ENCODE results near the gene STK17A. TPM values are rescaled to one million over a fixed set of nuclear protein-coding genes. Genes with fewer than 3 reads are reported as not detected.

The STK17A gene
- total RNA-seq, 1 donor from 2014 or later = 16.1 TPM

DNA sequence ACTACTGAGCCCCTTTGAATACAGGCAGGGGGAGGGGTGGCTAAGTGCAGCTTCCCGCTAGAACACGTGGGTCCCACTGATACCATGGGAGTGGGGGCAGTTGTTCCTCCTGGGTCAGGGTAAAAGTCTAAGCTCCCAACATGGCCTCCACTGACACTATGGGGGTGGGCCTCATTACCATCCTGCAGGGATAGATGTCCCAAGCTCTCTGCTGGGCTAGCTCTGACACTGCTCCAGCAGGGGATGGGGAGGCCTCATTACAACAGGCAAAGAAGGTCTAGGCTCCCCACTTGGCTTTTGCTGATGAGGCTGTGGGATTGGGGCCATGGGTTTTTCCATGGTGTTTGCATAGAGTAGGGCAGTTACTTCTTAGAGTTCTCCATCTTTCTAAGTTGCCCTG lies 51.5 kb downstream of the STK17A start:
- DNase-seq (ENCODE audit: low spot score) = no peak

DNA sequence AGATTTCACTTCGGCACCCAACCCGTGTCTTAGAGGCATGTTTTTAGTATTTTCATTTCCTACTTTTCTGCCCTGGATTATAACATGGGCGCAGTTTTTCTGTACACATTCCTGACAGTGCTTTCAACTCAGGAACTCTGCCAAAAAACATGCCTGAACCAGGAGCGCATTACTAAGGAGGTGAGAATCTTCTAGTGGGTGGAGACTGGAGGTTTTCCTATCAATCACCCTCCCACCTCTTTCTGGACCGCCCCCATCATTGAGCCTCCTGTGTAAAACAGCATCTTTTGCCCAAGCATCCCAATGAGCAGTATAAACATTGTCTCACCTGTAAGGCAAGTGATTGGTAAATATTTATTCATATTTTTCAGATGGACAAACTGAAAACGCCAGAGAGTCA lies 53.2 kb downstream of the STK17A start:
- DNase-seq (ENCODE audit: low spot score) = no peak

DNA sequence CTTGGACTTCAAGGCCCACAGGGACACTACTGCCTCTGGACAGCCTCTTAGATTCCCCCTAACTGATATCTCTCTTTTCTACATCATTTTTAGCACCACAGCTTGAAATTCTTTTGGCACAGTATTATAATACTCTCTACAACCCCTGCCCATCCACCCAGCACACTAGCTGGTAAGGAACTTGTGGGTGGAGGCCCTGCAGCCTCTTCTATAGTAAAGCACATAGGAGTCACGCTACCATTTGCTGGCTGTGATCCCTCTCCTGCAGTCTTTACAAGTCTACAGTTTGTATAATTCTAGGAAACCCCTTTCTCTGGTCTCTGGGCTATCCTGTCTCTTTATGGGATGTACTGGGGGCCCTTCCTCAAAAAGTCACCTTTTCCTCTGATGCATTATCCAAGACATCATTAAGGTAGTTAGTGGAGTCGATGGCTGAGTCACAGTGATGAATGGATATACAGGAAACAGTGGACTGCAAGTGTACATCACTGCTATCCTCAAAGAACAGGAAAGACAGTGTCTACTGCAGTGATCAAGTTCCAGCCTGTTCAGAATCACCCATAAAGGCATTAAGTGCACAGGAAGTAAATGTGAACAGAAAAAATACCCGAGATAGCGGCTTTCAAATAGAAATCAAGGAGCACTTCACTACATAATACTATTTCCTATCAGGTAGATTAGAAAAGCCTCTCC lies 54.4 kb downstream of the STK17A start:
- DNase-seq (ENCODE audit: low spot score) = no peak

DNA sequence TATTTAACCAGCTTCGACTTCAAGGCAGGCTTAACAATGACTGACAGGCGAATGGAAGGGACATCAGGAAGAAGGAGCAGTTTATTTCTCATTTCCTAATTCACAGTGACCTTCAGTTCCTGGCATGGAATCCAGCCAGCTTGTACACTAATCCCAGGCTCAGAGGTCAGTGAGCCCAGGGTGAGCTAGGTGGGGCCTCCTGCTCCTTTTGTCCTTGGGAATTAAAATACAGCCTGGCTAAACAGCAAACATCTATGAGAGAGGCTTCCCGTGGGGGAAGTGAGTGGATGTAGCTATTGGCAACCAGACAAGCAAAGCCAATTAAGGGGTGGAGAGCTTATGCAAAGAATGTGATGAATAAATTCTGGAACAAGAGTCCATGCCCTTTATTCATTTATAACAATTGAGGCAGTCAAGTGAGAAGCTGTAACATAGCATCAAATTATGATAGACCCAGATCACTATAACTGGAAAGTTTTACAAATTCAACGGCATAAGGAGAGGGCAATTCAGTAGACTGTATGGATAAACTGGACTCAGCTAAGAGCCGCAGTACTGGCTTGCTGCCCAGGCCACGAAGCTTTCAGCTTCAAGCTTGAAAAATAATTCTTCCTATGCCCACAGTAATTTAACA lies 57.1 kb downstream of the STK17A start:
- DNase-seq (ENCODE audit: low spot score) = peak; percentile 65

DNA sequence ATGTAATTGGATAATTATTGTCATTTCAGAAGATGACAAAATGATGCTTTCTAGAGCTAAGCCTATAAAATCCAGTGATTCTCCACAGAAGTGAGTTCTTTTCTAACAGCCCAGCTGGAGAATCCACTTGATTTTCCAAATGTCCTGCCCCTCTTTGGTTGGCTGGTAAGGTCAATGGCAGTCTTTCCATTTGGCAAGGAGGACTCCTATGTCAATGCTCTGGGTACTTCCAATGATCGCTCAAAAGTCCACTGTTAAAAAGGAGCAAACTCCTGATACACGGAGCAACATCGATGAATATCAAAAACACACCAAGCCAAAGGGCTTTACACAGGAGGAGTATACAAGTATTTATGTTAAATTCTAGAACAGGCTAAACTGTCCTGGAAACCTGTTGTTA lies 57.8 kb downstream of the STK17A start:
- DNase-seq (ENCODE audit: low spot score) = no peak

DNA sequence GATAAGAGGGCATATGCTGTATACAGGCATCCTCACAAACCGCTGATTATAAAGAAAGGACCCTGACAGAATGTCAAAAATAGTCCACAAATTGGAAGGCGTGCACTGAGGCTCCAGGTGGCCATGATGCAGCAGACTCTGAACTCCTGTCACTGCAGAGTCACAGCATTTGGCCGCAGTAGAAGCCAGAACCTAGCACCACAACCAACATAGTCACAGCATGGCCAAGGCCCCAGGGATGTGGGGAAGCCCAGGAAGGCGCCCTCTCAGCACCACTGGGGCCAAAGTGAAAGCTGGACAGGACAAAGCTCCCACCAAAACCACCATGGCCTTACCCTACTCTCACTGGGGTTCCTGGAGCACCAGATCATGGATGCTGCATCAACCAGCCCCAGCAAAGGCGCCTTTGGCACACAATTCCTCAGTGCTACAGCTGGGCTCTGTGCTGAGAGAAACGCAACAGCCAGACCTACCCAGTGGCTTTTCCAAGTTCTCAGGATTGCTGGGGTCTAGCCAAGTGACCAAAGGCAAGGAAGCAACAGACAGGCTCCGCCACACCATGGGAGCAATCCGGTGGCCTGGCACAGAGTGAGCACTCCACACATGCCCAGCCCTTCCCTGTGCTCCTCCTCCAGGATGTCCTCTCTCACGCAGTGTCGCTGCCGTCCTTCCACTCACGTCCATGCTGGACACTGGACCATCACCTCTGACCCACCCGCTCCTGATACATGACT lies 60.2 kb downstream of the STK17A start:
- no peak for DNase-seq (ENCODE audit: low spot score)

DNA sequence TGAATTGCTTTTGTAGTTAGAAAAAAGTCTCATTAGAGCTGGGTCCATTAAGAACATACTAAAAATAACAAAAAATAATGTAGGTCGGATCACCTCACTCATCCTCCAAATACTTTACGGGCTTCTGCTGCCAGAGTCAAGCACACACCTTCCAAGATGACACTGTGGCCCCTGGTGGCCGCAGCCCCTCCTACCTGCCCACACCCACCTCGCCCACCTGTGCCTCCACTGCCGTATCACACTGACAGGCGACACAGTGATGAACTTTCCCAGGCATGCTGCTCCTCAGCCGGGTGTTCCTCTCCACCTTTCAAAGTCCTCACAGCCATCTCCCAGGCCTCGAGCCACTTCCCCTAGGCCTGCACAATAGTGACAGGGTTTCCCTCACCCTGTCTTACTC lies 60.9 kb downstream of the STK17A start:
- no peak for DNase-seq (ENCODE audit: low spot score)

DNA sequence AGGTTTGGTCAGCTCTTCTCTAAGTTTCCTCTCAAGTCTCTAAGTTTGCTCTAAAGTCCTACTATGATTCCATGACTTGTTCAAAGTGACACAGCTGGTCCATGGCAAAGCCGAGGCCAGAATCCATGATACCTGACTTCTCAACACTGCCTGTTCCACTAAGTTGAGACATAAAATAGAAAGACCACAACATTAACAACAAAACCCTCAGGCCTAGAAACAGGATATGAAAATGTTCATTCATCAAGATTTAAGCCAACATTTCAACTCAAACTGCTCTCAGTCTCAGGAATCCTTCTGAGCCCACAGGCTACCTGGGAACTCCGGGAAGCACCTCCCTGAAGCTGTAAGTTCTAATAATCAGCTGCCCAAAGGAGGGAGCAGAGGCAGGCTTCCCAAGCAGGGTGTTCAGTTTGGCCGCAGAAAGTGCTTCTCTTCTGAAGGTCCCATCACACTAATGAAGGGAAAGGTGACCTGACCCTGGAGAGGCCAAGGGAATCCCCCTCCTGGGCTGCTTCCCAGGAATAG lies 62.9 kb downstream of the STK17A start:
- no peak for DNase-seq (ENCODE audit: low spot score)

DNA sequence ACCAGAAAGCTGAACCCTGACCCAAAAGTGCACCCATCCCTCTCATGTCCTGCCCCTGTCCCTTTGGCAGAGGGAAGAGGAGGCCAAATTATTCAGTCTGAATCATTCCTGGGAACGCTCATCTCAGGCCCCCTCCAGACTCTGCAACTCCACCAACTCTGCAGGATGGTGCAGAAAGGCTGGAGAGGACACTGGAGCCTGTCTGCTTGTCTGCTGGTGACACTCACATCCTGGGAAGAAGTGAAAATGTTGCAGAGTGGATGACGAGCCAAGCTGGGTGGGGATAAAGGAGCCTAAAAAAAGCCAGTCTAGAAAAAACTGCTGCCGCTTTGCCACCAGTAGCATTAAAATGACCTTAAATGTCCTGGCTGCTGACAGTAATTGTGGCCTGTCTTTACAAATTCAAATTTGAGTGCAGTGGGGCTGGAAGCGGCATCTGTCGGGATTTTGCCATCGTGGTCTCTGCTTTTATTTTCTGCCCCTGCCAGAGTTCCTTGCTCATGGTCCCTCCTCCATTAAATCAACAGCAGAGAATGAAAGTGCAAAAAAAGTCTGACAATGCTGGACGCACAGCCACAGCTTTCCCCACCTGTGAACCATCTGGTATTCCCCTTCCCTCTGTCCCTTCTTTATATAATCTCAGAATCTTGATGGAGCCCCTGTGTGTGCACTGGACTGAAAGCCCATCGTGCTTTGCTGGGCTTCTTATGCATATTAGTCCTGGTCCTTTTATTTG lies 63.9 kb downstream of the STK17A start:
- DNase-seq (ENCODE audit: low spot score) = no peak

DNA sequence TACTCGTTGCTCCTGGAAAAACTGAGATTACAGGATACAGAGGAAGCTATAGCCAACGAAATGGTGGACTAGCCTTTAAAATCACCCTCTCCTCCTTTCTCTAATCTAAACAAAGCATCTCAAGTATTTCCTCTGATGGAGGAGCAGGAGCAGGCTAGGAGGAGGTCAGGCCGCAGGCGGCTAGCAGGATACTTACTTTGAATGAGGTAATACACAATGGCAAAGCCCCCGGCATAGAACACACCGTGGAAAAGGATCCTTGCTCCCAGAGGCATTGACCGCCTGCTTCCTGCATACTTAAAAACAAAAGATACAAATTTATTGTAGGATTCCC lies 64.4 kb downstream of the STK17A start:
- DNase-seq (ENCODE audit: low spot score) = no peak

DNA sequence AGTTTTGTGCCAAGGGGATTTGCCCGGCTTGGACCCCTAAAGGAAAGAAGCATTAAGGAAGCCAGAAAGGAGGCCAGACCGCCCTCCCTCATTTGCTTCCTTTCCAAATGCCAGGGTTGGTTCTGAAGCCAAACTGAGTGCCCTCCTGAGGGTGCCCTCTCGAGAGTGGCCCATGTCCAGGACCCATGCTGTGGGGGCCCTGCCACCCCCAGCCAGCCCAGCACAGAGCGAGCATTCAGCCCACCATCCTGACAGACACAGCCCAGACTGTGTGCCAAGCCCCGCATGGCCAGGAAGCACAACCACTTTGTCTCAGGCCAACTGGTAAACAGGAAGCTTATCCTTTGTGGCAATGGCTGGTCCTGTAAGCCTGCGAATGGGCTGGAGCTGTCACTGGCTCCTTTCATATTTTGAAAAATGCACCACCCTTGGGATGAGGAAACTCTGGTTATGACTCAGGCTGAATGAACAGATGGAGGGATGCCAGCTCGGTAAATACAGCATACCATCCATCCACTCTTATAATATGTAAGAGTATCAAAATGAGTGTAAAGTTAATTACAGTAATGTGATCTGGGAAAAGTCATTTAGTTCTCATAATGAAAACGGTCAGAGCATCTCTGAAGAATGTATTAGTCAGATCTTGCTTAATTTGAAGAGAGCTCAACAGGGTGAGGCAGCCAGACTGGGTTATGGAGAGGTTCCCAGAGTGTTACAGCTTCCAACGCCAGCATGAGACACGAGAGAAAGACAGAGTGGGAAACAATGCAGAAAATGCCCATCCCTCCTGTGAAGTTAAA lies 65.0 kb downstream of the STK17A start:
- peak; percentile 76 for DNase-seq (ENCODE audit: low spot score)

DNA sequence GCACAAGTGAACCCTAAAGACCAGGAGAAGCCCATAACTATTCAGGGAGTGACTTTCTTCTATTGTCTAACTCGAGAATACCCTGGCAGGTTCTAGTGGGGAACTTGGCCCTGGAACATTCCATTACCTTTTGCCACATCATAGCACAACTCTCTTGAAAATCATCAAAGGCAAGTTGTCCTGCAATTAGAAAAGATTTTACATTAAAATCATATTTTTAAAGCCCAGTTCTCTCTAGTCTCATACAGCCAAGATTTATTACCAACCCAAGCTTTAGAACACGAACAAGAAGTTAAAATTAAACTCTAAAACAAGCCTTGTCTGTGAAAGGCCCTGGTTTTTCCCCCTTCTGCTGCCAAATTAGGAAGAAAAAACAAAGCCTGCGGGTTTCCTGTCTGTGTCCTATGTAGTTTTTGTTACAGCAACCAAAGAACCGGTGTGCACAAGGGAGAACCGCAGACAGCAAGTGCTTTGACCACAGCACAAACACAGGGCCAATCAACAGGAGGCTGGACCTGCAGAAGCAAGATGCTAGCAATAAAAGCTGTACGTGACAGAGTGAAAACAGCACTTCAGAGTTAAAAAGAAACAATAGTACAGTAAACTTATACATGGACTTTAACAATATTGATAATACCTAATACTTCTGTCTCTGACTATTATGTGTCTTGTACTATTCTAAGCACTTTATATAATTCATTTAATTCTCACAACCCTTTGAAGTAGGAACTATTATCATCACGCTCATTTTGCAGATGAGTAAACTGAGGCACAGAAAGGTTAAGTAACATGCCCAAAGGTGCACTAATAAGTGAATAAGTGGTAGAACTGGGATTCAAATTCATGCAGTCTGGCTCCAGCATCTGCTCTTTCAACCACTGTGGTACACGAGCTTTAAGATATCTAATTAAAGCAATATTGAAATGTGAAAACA lies 65.8 kb downstream of the STK17A start:
- peak; percentile 44 for DNase-seq (ENCODE audit: low spot score)

DNA sequence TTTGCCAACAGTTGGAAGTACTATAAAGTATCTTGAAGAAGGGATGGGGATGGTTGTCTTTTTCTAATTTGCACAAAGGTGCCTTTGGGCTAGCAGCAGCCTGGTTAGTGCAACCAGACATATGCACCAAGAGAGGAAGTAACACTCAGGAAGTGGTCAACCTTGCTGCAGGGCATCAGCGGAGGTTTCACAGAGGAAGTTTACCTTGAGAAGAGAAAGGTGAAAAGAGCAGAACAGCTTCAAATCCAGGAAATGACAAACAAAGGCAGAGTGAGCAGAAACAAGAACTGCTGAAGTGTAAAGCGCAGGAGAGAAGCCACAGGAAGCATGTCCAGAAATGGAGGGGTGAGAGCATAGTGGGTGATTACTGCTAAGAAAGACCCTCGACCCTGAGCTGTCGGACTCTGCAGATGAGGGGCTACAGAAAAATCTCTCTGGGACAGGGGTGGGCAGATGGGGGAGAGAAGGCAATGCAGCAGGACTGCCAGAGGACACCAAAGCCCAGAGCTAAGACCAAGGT lies 66.9 kb downstream of the STK17A start:
- DNase-seq (ENCODE audit: low spot score) = no peak

DNA sequence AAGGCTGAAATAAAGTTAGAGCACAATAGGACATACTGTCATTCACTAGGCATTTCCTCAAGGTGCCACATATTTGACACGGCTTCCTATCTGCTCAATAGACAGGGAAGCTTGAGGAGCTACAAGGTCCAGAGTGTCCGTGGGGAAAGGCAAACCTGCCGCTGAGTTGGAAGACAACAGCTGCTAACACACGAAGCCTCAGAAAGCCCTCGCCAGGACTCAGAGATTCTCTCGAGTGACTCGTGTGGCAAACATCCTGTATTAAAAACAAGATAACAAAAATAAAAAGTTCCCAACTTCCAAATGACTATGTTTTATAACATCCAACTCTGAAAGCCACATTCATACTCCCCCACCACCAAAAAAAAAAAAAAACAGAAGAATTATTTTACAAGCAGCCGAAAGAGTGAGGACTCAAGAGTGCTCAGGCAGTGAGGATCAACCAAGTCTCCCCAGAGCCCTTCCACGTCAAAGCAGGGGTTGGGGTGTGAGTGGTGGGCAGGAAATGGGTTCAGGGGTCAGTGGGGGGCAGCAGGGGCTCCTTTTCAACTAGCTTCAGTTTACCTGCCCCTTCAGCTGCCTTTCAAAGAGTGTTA lies 67.6 kb downstream of the STK17A start:
- DNase-seq (ENCODE audit: low spot score) = no peak

DNA sequence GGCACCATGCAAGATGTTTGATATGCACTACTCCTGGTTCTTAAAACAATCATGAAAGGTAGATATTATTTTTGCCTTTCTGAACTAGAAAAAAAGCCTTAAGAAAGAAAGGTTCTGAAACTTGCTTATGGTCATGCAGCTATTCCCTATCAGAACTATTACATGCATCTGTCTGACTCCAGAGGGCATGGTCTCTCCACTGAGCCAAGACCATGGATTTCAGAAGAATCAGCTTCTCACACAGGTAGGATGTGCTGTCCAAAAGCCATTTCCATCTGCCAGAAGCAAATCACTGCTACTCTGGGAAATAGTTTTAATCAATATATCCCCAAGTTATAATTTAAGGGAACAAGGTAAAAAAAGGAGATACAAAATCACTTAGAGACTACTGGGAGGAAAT lies 69.5 kb downstream of the STK17A start:
- DNase-seq (ENCODE audit: low spot score) = no peak

DNA sequence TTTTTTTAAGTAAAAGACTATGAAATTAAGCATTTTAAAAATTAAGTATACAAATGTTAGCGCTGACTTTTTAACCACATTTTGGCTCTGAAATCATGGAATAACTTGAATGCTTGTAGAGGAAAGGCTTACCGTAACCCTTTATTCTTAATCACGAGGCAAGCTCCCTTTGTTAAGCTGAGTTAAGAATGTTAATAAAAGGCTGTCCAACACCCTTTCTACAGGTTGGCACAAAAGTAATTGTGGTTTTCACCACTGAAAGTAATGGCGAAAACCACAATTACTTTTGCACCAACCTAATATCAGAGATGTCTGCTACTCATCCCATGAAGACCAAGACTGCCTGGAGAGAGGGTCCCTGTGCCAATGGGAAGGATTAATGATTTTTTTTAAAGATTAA lies 70.6 kb downstream of the STK17A start:
- no peak for DNase-seq (ENCODE audit: low spot score)

DNA sequence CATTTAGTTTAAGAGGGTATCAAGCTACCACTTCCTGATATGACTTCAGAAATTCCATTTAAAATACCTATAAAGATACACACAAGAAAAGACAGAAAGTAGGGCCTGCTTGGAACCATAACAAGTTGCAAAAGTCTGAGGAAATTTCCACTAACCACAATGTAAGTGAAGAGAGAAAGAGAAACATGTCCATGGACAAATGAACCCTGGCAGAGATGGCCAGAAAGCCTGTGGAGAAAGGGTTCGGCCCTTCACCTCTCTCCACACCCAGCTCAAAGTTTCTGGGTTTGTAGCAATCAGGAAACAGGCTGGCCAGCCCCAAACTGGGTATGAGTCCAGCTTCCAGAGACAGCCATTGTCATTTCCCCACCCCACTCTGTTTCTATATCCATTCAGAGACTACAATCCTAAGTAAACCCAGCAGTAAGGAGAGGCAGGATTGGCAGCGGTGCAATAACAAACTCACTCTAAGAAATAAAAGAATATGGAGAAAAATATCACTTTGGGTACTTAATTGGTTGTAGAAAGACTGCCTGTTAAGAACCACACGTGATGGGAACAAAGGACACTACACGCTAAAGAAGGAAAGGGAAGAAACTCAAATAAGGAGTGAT lies 71.1 kb downstream of the STK17A start:
- no peak for DNase-seq (ENCODE audit: low spot score)

DNA sequence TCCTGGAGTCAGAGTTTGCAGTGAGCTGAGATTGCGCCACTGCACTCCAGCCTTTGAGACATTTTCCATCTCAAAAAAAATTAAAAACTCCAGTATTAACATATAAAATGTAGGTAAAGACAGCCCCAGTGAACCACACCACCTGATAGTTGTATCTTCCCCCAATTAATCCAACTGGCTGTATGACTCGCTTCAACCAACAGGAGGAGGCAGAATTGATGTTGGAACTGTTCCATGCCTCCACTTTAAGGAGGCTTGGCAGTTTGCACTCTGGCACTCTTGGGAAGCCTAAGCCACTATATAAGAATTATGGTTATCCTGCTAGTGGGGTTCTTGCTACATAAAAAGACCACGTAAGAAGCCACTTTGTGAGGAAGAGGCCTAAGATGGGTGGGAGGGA lies 72.7 kb downstream of the STK17A start:
- no peak for DNase-seq (ENCODE audit: low spot score)

DNA sequence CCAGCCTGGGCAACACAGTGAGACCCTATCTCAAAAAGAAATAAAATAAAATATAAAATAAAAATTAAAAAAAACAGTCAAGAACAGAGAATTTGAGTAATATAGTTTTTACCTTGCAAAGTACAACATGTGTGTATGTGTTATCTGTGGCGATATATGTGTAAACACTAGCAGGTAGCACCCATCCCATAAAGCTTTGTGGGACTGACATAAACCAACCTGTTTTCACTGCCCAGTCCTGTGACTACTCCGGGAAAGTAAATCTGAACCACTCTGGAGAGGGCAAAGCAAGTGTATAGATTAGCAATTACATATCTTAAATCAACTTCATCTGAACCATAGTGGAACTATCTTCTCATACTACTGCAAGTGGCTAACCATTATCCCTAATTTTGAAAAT lies 74.1 kb downstream of the STK17A start:
- no peak for DNase-seq (ENCODE audit: low spot score)
